ENCODE data around the gene VCAN. TPM values are rescaled to one million over a fixed set of nuclear protein-coding genes. Genes with fewer than 3 reads are reported as not detected.

VCAN gene
- total and polyA plus RNA-seq, 2 of the 4 experiments (the other 2 are of a cell fraction): 45.3 to 158 TPM

GRCh38 chr5:83577036-83577636, 105.6 kb downstream of the VCAN start:
- no peak overlapping the region for H4K91ac ChIP-seq (ENCODE audit: insufficient read depth, low read depth, low read length)
- H3K4me3 ChIP-seq (ENCODE audit: insufficient read depth, low read depth, low read length): no peak overlapping the region
- H3K4me2 ChIP-seq (ENCODE audit: low read depth, low read length): no peak overlapping the region
- H2BK20ac ChIP-seq (ENCODE audit: low read depth, low read length): no peak overlapping the region
- H3K56ac ChIP-seq (ENCODE audit: extremely low read depth, insufficient read depth, low read length): no peak overlapping the region
- no peak overlapping the region; the same call in 1 of the 2 replicates for H4K5ac ChIP-seq (ENCODE audit: low read depth, low read length)
- no peak overlapping the region for H3K4ac ChIP-seq (ENCODE audit: low read depth, low read length)
- H3K79me1 ChIP-seq (ENCODE audit: low read depth in 1 of 2, low read length in 2 of 2): no peaks in the 10 kb centered on the region
- H2AK5ac ChIP-seq (ENCODE audit: low read depth, low read length): no peak overlapping the region
- no peak for TF ChIP-seq BHLHE40 (IDR thresholded peaks at IDR 0.05; ENCODE audit: low read depth, low read length)
- TF ChIP-seq CEBPB (IDR thresholded peaks at IDR 0.05; ENCODE audit: low read depth, low read length): no peak
- TF ChIP-seq, protein P1, sequence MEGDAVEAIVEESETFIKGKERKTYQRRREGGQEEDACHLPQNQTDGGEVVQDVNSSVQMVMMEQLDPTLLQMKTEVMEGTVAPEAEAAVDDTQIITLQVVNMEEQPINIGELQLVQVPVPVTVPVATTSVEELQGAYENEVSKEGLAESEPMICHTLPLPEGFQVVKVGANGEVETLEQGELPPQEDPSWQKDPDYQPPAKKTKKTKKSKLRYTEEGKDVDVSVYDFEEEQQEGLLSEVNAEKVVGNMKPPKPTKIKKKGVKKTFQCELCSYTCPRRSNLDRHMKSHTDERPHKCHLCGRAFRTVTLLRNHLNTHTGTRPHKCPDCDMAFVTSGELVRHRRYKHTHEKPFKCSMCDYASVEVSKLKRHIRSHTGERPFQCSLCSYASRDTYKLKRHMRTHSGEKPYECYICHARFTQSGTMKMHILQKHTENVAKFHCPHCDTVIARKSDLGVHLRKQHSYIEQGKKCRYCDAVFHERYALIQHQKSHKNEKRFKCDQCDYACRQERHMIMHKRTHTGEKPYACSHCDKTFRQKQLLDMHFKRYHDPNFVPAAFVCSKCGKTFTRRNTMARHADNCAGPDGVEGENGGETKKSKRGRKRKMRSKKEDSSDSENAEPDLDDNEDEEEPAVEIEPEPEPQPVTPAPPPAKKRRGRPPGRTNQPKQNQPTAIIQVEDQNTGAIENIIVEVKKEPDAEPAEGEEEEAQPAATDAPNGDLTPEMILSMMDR (conservative IDR thresholded peaks at IDR 0.05; ENCODE audit: low read depth, low read length): no peak
- no peak for TF ChIP-seq RFX5 (IDR thresholded peaks at IDR 0.05; ENCODE audit: low read depth, low read length)
- TF ChIP-seq NFE2L2 (IDR thresholded peaks at IDR 0.05; ENCODE audit: low read depth, low read length): no peak
- TF ChIP-seq POLR2A (IDR thresholded peaks at IDR 0.05; ENCODE audit: low read depth, low read length): no peak
- TF ChIP-seq SMC3 (IDR thresholded peaks at IDR 0.05; ENCODE audit: low read depth, low read length): no peak
- TF ChIP-seq ELK1 (IDR thresholded peaks at IDR 0.05; ENCODE audit: borderline replicate concordance, low read depth, low read length): no peak
- no peak for TF ChIP-seq RAD21 (IDR thresholded peaks at IDR 0.05; ENCODE audit: low read length)
- TF ChIP-seq MAFK (IDR thresholded peaks at IDR 0.05; ENCODE audit: low read depth, low read length): no peak
- TF ChIP-seq, protein P2, sequence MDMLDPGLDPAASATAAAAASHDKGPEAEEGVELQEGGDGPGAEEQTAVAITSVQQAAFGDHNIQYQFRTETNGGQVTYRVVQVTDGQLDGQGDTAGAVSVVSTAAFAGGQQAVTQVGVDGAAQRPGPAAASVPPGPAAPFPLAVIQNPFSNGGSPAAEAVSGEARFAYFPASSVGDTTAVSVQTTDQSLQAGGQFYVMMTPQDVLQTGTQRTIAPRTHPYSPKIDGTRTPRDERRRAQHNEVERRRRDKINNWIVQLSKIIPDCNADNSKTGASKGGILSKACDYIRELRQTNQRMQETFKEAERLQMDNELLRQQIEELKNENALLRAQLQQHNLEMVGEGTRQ (IDR thresholded peaks at IDR 0.05; ENCODE audit: low read depth, low read length): no peak
- no peak for TF ChIP-seq CHD1 (IDR thresholded peaks at IDR 0.05; ENCODE audit: low read depth, low read length)
- TF ChIP-seq RCOR1 (IDR thresholded peaks at IDR 0.05; ENCODE audit: insufficient replicate concordance, low read length): no peak
- TF ChIP-seq MXI1 (IDR thresholded peaks at IDR 0.05; ENCODE audit: borderline replicate concordance, low read depth, low read length): no peak
- no CpG with 5 or more reads among the region's 4 CpGs for WGBS, 2 experiments (ENCODE audit: extremely low coverage in 2 of 2, insufficient read length in 1 of 2)
- no peak overlapping the region for H2BK120ac ChIP-seq (ENCODE audit: low read depth, low read length)
- H3K14ac ChIP-seq (replicated peaks; ENCODE audit: low read depth, low read length): no peak overlapping the region
- H2AK9ac ChIP-seq (replicated peaks; ENCODE audit: low read depth, low read length, poor library complexity): no peak overlapping the region
- no peaks in the 10 kb centered on the region; the same call in 1 of the 2 replicates for H3K4me1 ChIP-seq (ENCODE audit: control insufficient read depth, insufficient read depth, low read length)
- H3K9ac ChIP-seq (ENCODE audit: low read depth, low read length): no peak overlapping the region
- no peaks in the 10 kb centered on the region for H3K27me3 ChIP-seq (ENCODE audit: control insufficient read depth, insufficient read depth, low read length)
- H3K23ac ChIP-seq (ENCODE audit: low read depth, low read length): no peak overlapping the region
- no peak overlapping the region; a peak in 1 of 4 replicates for H4K8ac ChIP-seq (ENCODE audit: low read depth in 2 of 2, low read length in 2 of 2)
- no peak overlapping the region for H3K27ac ChIP-seq (ENCODE audit: insufficient read depth, low read length)
- BruUV-seq (replicated peaks): no TSS peak
- dilution Hi-C loops (cut with HindIII; ENCODE audit: low sequenced_read_pairs, unreplicated experiment) (no loop called here), in situ Hi-C loops (cut with MboI; ENCODE audit: low sequenced_read_pairs) (no loop called here), intact Hi-C loops (cut with micrococcal nuclease) (no loop called here)
- no peaks in the 10 kb centered on the region for H4K20me1 ChIP-seq (ENCODE audit: insufficient read depth, low read length)
- H2BK5ac ChIP-seq (ENCODE audit: low read depth, low read length, poor library complexity, severe bottlenecking): no peak overlapping the region
- no peak for ATAC-seq (ENCODE audit: low read depth)
- POLR2A ChIA-PET (ENCODE audit: unreplicated experiment): no interaction called here
- peaks cover 4% of the 10 kb centered on the region; the same call in 1 of the 2 replicates for H3K9me3 ChIP-seq (ENCODE audit: control insufficient read depth, insufficient read depth, low read length)
- no peak overlapping the region for H2BK15ac ChIP-seq (ENCODE audit: low read depth, low read length)
- no peaks in the 10 kb centered on the region; the same call in 1 of the 2 replicates for H3K9me1 ChIP-seq (ENCODE audit: insufficient read depth, low read length)
- H3K18ac ChIP-seq (ENCODE audit: low read depth, low read length): peak overlapping the region; percentile 51; the same call in 1 of the 2 replicates
- DNase-seq: peak; percentile 32
- CTCF ChIA-PET: no interaction called here
- no peak overlapping the region for H2AFZ ChIP-seq (replicated peaks; ENCODE audit: low read length, poor library complexity)
- peaks cover 14% of the 10 kb centered on the region for H3K36me3 ChIP-seq (ENCODE audit: control insufficient read depth, insufficient read depth, low read length)

Measured in IMR-90 (cell line).